Measurements from ENCODE around the gene TTK.
"Not testable (repeated sequence)": the region's sequence is repeated elsewhere in the genome, so short reads cannot be mapped to it uniquely, and the experiment has no call there.

The TTK gene

GRCh38 chr6:80021131-80021530, 16.7 kb downstream of the TTK start:
- DNase-seq (ENCODE audit: low read depth, low spot score): no peak

DNA sequence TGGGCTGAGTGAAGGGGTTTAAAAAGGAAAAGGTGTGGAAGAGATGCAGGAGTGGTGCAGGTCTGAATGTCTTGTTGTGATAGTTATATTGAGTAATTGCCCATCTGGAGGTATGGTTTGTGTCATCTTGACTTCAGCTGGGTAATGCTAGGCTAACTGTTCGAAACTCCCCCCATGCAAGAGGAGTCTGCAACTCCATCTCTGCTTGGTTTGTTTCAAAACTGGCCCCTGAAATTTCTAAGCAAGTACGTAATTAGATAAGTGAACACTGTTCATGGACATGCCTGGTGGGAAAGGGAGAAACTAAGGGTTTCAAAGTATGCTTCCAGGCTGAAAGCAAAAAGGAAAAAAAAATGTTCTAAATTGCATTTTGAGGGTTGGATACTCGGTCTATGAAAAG, 17.1 kb downstream of the TTK start:
- DNase-seq (ENCODE audit: low read depth, low spot score): no peak

DNA sequence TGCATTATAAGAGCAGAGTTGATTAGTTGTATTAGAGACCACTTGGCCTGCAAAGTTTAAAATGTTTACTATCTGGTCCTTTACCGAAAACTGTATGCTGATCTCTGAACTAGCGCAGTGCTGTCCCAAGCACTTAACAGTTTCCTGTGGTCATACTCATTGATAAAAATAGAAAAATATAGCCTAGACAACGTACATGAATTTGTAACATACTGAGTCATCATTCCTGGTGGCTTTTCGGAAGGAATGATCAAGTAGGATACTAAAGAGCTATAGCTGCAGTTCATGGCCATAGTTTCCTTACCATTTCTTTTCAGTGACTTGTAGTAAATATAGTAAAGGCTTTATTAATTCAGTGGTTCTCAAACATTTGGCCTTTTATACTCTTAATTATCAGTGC, 18.4 kb downstream of the TTK start:
- DNase-seq (ENCODE audit: low read depth, low spot score): no peak

DNA sequence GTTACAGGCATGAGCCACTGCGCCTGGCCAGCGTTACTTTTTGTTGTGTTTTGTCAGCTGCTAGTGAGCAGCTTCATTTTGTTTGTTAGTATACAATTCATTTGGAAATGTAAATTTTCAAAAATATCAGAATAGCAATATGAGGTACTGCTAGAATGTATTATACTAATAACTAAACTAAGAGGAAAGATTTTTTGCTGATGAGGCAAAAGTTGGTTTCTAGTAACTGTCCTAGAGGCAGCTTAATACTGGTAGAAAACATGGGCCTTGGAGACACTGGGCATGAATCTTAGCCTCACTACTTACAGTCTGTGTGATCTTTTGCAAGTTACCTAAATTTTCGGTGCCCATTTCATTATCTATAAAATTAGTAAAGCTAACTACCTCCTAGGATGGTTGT, 24.1 kb downstream of the TTK start:
- DNase-seq (ENCODE audit: low read depth, low spot score): no peak

DNA sequence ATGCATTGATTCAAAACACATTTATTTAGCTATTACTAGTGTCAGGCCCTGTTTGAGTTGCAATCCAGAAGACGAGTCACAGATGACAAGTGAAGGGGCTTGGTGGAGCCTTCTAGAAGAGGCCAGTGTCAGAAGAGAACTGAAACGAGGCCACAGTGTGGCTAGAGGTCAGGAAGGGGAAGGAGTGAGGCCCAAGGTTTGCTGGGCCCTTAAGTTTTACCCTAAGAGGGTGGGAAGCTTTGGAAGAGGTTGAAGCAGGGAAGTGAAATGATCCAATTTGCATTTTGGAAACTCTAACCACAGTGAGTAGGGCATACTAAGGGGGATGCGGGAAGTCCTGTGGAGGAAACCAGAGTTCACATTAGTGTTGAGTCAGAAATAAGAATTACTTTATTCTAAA, 25.0 kb downstream of the TTK start:
- no peak for DNase-seq (ENCODE audit: low read depth, low spot score)

DNA sequence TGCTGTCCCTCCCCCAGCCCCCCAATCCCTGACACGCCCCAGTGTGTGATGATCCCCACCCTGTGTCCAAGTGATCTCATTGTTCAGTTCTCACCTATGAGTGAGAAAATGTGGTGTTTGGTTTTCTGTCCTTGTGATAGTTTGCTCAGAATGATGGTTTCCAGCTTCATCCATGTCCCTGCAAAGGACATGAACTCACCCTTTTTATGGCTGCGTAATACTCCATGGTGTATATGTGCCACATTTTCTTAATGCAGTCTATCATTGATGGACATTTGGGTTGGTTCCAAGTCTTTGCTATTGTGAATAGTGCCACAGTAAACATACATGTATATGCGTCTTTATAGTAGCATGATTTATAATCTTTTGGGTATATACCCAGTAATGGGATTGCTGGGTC, 43.8 kb downstream of the TTK start:
- not testable (repeated sequence) for DNase-seq (ENCODE audit: low read depth, low spot score)

DNA sequence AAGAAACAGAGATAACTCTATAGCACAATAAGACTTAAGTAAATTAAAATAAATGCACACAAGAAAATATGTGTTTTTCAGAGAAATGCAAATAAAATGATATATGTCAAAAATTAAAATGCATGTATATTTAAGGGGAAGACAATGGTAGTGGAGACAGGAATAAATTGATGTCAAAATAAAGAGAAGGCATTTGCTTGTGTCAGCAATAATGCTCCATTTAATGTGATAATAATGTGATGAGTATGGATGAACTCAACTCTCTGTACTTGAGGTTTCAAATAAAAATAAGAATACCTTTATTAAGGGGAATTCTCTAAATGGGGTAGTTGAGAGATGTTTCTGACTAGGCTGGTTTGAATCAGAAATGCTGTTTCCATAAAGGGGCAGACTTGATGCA, 56.3 kb downstream of the TTK start:
- no peak for DNase-seq (ENCODE audit: low read depth, low spot score)

GRCh38 chr6:80068146-80068545, 63.7 kb downstream of the TTK start:
- DNase-seq (ENCODE audit: low read depth, low spot score): not testable (repeated sequence)

DNA sequence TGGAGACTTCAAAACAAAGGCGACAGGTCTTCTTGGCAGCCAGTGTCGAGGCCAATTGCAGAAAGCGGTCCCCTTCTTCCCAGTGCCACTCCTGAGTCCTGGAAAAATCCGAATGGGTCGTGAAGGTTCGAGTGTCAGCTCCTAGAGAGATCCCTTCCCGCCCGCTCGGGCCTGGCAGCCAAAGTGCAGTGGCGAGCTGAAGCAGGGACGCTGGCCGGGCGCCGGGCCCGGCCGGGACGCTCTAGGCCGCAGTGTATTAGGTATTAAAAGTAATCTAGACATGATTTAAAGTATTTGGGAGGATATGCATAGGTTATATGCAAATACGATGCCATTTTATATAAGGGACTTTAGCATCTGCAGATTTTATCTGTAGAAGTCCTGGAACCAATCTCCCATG, 66.0 kb downstream of the TTK start:
- DNase-seq (ENCODE audit: low read depth, low spot score): not testable (repeated sequence)

GRCh38 chr6:80077067-80077466, 72.6 kb downstream of the TTK start:
- DNase-seq (ENCODE audit: low read depth, low spot score): no peak

- no peak for DNase-seq (ENCODE audit: low read depth, low spot score)
Measured at GRCh38 chr6:80088637-80089036, 84.2 kb downstream of the TTK start.

GRCh38 chr6:80091506-80091905, 87.1 kb downstream of the TTK start:
- no peak for DNase-seq (ENCODE audit: low read depth, low spot score)
